MG63 (cell line): Measurements from ENCODE around the gene RRAGC. TPM values are rescaled to one million over a fixed set of nuclear protein-coding genes. Genes with fewer than 3 reads are reported as not detected.
A peak's percentile ranks its signal among the peaks of the same experiment; 100 is the strongest.
"Not testable (repeated sequence)": the region's sequence is repeated elsewhere in the genome, so short reads cannot be mapped to it uniquely, and the experiment has no call there.

Source experiments
- DNase-seq: peaks from one replicate; pipeline ENCODE4 v3.0.0-alpha.2; 2020
- H3K27me3 ChIP-seq: fragments of 250-450 bp; sonication (Bioruptor Pico); 2 replicates; pipeline ENCODE4 v1.5.1; 2020; ENCODE audit warnings: mild to moderate bottlenecking, moderate library complexity
- H3K36me3 ChIP-seq: fragments of 250-450 bp; sonication (Bioruptor Pico); 2 replicates; pipeline ENCODE4 v1.5.1; 2020; ENCODE audit warnings: mild to moderate bottlenecking, moderate library complexity
- H3K4me3 ChIP-seq: fragments of 250-450 bp; sonication (Bioruptor Pico); 2 replicates; pipeline ENCODE4 v1.5.1; 2020; ENCODE audit warnings: mild to moderate bottlenecking, moderate library complexity
- H3K9me3 ChIP-seq: fragments of 250-450 bp; sonication (Bioruptor Pico); 2 replicates; pipeline ENCODE4 v1.5.1; 2020; ENCODE audit warnings: mild to moderate bottlenecking, moderate library complexity
- total RNA-seq: library from RNA; depleted of rRNA; stranded (reverse); fragments of >200 nt; shearing (Covaris generic); gene quantifications from 2 replicates; pipeline ENCODE4 v1.2.3, GENCODE V29; 2014; ENCODE audit warnings: low replicate concordance

RRAGC gene
- total RNA-seq, 1 experiment from 2014 or later = 41.2 TPM

- no peaks in the 10 kb centered on the region; the same call in 1 of the 2 replicates for H3K36me3 ChIP-seq
- H3K9me3 ChIP-seq = no peaks in the 10 kb centered on the region
- no peak overlapping the region for H3K4me3 ChIP-seq
- no peak for DNase-seq
- no peaks in the 10 kb centered on the region for H3K27me3 ChIP-seq
These were observed 27.7 kb downstream of the RRAGC start for GRCh38 chr1:38831731-38832369.

- 0 out of 2 replicates have a peak, but pooled peaks cover 4% of the 10 kb centered on the region for H3K27me3 ChIP-seq
- no peak for DNase-seq
- H3K36me3 ChIP-seq = no peaks in the 10 kb centered on the region
- H3K4me3 ChIP-seq = no peak overlapping the region
- no peaks in the 10 kb centered on the region for H3K9me3 ChIP-seq
These were observed 30.2 kb downstream of the RRAGC start for GRCh38 chr1:38829368-38829767.

GRCh38 chr1:38827318-38827717 lies 32.3 kb downstream of the RRAGC start:
- H3K36me3 ChIP-seq = no peaks in the 10 kb centered on the region
- H3K4me3 ChIP-seq = no peak overlapping the region
- H3K9me3 ChIP-seq = no peaks in the 10 kb centered on the region
- no peak for DNase-seq
- H3K27me3 ChIP-seq = 0 out of 2 replicates have a peak, but pooled peaks cover 4% of the 10 kb centered on the region

GRCh38 chr1:38826886-38827285 lies 32.7 kb downstream of the RRAGC start:
- Histone ChIP-seq H3K36me3 (no peaks in the 10 kb centered on the region), H3K27me3 (0 out of 2 replicates have a peak, but pooled peaks cover 4% of the 10 kb centered on the region)

DNA sequence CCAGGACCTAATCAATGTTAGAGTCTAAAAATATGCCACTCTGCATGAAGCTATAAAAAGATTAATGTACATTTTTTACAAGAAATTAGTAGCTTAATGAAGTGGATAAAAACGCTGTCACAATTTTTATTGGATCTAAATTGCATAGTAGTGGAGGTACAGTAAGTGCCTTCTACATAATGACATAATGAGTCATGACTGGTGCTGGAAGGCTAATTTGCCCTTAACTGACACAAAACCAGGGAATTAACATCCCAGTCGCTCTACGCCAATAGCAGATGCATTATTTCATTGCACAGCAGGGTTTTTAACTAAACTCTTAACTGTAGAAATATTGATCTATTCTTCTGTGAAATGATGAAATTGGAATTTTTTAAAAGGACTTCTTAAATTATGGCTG lies 33.3 kb downstream of the RRAGC start:
- no peak for DNase-seq
- Histone ChIP-seq H3K27me3 (0 out of 2 replicates have a peak, but pooled peaks cover 4% of the 10 kb centered on the region), H3K36me3 (no peaks in the 10 kb centered on the region), H3K9me3 (no peaks in the 10 kb centered on the region), H3K4me3 (no peak overlapping the region)

More at GRCh38 chr1:38826886-38827285, 32.7 kb downstream of the RRAGC start:
- DNase-seq = no peak
- Histone ChIP-seq H3K4me3 (no peak overlapping the region), H3K9me3 (no peaks in the 10 kb centered on the region)

- no peak for DNase-seq
- H3K36me3 ChIP-seq = no peaks in the 10 kb centered on the region
- no peaks in the 10 kb centered on the region for H3K9me3 ChIP-seq
- H3K27me3 ChIP-seq = peaks cover 6% of the 10 kb centered on the region
- H3K4me3 ChIP-seq = no peak overlapping the region
These were observed 38.7 kb downstream of the RRAGC start for GRCh38 chr1:38820860-38821259.

DNA sequence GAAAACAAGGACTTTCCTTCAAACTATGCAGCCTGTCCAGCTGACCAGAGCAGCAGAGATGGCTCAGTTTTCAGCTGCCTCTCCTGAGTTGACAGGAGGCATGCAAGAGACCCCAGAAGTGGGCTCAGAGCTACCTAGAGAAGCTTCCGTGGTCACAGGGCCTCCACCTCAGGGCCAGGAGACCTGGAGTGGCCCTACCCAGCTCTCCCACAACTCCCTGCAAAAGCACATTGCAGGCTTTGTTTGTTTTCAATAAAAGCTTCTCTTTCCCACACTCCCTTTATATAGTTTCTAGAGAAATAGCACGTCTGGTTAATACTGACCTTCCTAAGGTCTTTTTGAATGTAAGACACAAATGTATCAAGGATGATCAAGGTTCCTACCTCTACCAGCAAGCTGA lies 40.1 kb downstream of the RRAGC start:
- DNase-seq = no peak
- H3K27me3 ChIP-seq = peaks cover 5% of the 10 kb centered on the region
- H3K9me3 ChIP-seq = no peaks in the 10 kb centered on the region
- no peak overlapping the region for H3K4me3 ChIP-seq
- no peaks in the 10 kb centered on the region for H3K36me3 ChIP-seq

DNA sequence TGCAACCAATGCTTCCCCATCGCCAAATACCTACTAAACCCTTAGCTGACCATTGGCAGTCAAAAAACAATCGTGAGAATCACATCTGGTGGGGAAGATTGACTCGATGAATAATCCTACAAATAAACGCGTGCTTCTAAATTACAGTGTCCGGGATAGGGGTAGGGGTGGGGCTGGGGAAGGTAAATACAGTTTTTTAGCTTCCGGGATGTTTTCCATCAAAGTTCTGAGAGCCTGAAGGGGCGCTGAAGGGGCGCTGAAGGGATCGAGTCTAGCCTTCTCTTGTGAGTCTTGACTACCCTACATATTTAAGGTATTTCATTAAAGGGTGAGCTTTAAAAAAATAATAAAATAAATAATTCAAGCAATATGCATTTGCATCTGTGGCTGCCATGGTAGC lies 40.5 kb downstream of the RRAGC start:
- H3K4me3 ChIP-seq = no peak overlapping the region
- H3K27me3 ChIP-seq = peaks cover 5% of the 10 kb centered on the region
- DNase-seq = no peak
- H3K36me3 ChIP-seq = no peaks in the 10 kb centered on the region
- H3K9me3 ChIP-seq = no peaks in the 10 kb centered on the region

- Histone ChIP-seq H3K4me3 (no peak overlapping the region), H3K9me3 (no peaks in the 10 kb centered on the region), H3K27me3 (peaks cover 5% of the 10 kb centered on the region), H3K36me3 (no peaks in the 10 kb centered on the region)
- peak; percentile 24 for DNase-seq
These were observed 41.2 kb downstream of the RRAGC start for GRCh38 chr1:38818175-38818976.

DNA sequence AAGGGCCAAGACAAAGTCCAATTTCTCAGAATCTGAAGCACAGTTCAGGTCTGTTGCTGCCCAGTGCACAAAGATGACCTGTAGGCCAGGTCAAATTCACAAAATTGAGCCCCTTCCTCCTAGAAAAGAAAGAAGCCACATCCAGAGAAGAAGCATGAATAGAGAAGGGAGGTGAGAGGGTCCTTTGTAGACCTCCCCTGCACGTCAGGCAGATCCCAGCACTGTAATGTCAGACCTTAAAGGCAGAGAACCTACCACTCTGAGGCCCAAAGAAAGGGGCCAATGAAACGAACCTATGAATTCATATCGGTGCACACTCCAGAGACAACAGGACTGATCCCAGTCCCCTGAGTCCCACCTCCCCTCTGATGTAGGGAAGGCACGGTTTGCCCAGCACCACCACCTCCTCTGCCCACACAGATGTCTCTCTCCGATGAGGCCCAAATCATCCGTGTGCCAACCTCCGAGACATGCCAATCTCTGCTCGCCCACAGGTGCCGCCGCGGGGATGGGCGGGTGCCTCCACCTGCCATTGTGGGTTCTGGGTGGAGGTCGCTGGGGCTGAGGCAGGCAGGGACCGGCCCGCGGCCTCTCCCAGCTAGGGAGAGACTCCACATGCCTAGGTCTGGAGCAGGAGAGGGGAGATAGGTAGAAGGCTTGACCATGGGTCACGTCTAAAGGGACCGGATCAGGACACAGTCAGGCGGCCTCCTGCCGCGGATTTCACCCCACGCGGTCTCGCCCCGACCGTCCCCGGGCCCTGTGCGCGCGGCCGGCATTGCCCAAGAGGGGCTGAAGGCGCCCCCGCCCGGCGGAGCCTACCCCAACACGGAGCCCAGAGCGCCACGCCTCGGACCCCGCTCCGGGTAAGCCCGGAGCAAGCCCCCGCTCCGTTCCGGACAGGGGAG lies 42.1 kb downstream of the RRAGC start:
- Histone ChIP-seq H3K4me3 (no peak overlapping the region), H3K9me3 (no peaks in the 10 kb centered on the region), H3K27me3 (peaks cover 8% of the 10 kb centered on the region), H3K36me3 (no peaks in the 10 kb centered on the region)
- DNase-seq = no peak

- Histone ChIP-seq H3K36me3 (no peaks in the 10 kb centered on the region), H3K9me3 (no peaks in the 10 kb centered on the region), H3K4me3 (no peak overlapping the region), H3K27me3 (peaks cover 9% of the 10 kb centered on the region)
- DNase-seq = no peak
These were observed 43.5 kb downstream of the RRAGC start for GRCh38 chr1:38815903-38816627.

GRCh38 chr1:38814984-38815464 lies 44.5 kb downstream of the RRAGC start:
- no peaks in the 10 kb centered on the region for H3K36me3 ChIP-seq
- no peak overlapping the region for H3K4me3 ChIP-seq
- no peak for DNase-seq
- no peaks in the 10 kb centered on the region for H3K9me3 ChIP-seq
- peaks cover 9% of the 10 kb centered on the region for H3K27me3 ChIP-seq

GRCh38 chr1:38814444-38814983 lies 45.1 kb downstream of the RRAGC start:
- H3K27me3 ChIP-seq = peaks cover 9% of the 10 kb centered on the region
- no peak for DNase-seq

DNA sequence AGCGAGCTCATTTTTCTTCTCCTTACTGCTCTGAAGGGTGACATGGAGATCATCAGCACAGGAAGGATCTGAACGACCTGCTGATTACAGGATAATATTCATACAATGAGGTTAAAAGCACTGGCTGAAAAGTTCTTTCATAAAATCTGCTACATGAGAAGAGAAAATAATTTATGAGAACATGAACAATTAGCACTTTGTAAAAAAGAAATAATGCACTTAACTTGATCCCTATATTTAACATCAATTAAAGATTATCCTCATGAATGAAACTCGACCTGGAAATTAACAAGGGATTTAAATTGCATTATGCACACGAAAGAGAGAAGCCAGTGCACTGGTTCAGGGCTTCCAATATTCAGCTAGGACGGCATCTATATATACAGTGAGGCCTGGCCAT lies 46.6 kb downstream of the RRAGC start:
- H3K9me3 ChIP-seq = no peaks in the 10 kb centered on the region
- no peak for DNase-seq
- peaks cover 4% of the 10 kb centered on the region for H3K27me3 ChIP-seq
- H3K36me3 ChIP-seq = no peaks in the 10 kb centered on the region
- H3K4me3 ChIP-seq = no peak overlapping the region

More at GRCh38 chr1:38814444-38814983, 45.1 kb downstream of the RRAGC start:
- Histone ChIP-seq H3K9me3 (no peaks in the 10 kb centered on the region), H3K4me3 (no peak overlapping the region), H3K36me3 (no peaks in the 10 kb centered on the region)

GRCh38 chr1:38811466-38811865 lies 48.1 kb downstream of the RRAGC start:
- DNase-seq, H3K9me3 ChIP-seq, H3K4me3 ChIP-seq, H3K36me3 ChIP-seq, H3K27me3 ChIP-seq: not testable (repeated sequence)

- Histone ChIP-seq H3K4me3 (no peak overlapping the region), H3K36me3 (no peaks in the 10 kb centered on the region), H3K27me3 (peaks cover 12% of the 10 kb centered on the region), H3K9me3 (no peaks in the 10 kb centered on the region)
- no peak for DNase-seq
These were observed 53.5 kb downstream of the RRAGC start for GRCh38 chr1:38806090-38806489.
